Heart right ventricle (tissue), 16 donors: ENCODE results near the gene STIM2. TPM values are rescaled to one million over a fixed set of nuclear protein-coding genes. Genes with fewer than 3 reads are reported as not detected.
A peak's percentile ranks its signal among the peaks of the same experiment; 100 is the strongest.

Experiments
- ATAC-seq, 8 donors: fragments of 200-7000 bp; cut with Tn5 transposase; one replicate each; pipeline ENCODE4 v1.9.1; 2020; ENCODE audit warnings: mild to moderate bottlenecking in 8 of 8, moderate library complexity in 8 of 8, moderate number of reproducible peaks in 1 of 8
- DNase-seq, 2 donors: peaks; one replicate each; pipeline ENCODE4 v3.0.0-alpha.2; 2020
- H3K27ac ChIP-seq, 10 donors: fragments of 200-600 bp; sonication (generic) in 2 of 10; one replicate each; pipeline versions ENCODE4 v1.5.0 to v1.8.0; 2020 to 2022; ENCODE audit warnings: mild to moderate bottlenecking in 3 of 10
- H3K27me3 ChIP-seq, 7 donors: fragments of 200-600 bp; one replicate each; pipeline ENCODE4 v1.8.0; 2021 to 2022; ENCODE audit warnings: mild to moderate bottlenecking in 2 of 7
- H3K36me3 ChIP-seq, 9 donors: fragments of 200-600 bp; sonication (generic) in 1 of 9; one replicate each; pipeline versions ENCODE4 v1.5.0 to v1.8.0; 2020 to 2022; ENCODE audit warnings: mild to moderate bottlenecking in 2 of 9
- H3K4me1 ChIP-seq, 9 donors: fragments of 200-600 bp; sonication (generic) in 1 of 9; one replicate each; pipeline versions ENCODE4 v1.5.0 to v1.8.0; 2020 to 2022; ENCODE audit warnings: mild to moderate bottlenecking in 4 of 9
- H3K4me3 ChIP-seq, 10 donors: fragments of 200-600 bp; sonication (generic) in 2 of 10; one replicate each; pipeline versions ENCODE4 v1.5.0 to v1.8.0; 2020 to 2022; ENCODE audit warnings: mild to moderate bottlenecking in 7 of 10, moderate library complexity in 2 of 10
- H3K9me3 ChIP-seq, 11 donors: fragments of 200-600 bp in 10 of 11; sonication (generic) in 2 of 11; one replicate each; pipeline versions ENCODE4 v1.5.0 to v1.8.0; 2013 to 2022; ENCODE audit warnings: mild to moderate bottlenecking in 2 of 11, control low read depth in 1 of 11, moderate library complexity in 1 of 11
- WGBS, 2 donors: extraction: QIAGEN DNeasy Blood & Tissue Kit; methylation state at CpG; one replicate each; pipeline ENCODE4 v1.1.7; 2013; ENCODE audit warnings: inconsistent platforms in 1 of 2; 5-methylcytosine and 5-hydroxymethylcytosine counted together
- intact Hi-C, 10 donors: fragments of 100-400 bp; cut with DNase I; formaldehyde crosslinking; loops; one replicate each; pipeline versions ENCODE4 v1.11.1 to v1.14.2; 2022
- polyA plus RNA-seq, 2 donors: library from polyadenylated mRNA; stranded (reverse); fragments of 200-250 nt; gene quantifications; one replicate each; pipeline ENCODE4 v1.2.3, GENCODE V29; 2013
- total RNA-seq, 10 donors: library from RNA; stranded (reverse); fragmentation: NEBNext Ultra II Directional in 3 of 10; extraction: Animal tissue kit (Norgen Biotek cat#: 25700) in 3 of 10; gene quantifications; one replicate each; pipeline versions ENCODE4 v1.2.1 to v1.2.4, GENCODE V29; 2021 to 2023
- TF ChIP-seq, protein P1 (sequence below), 9 donors: fragments of 200-600 bp; sonication (generic) in 2 of 9; IDR thresholded peaks; one replicate each; pipeline versions ENCODE4 v1.5.0 to v1.8.0; 2021 to 2022; ENCODE audit warnings: antibody characterized with exemption in 9 of 9, mild to moderate bottlenecking in 5 of 9, moderate library complexity in 1 of 9
- donor health status: Arrhythmogenic right ventricular cardiomyopathy.
- donor health status: ischemic (EF 13 %, LVEDD 7.1; RV severe dilation, severe dysfunction).
- donor health status: healthy with polysubstance abuse.
- donor health status: DM: no; HTN: yes; CAD: no.
- donor health status: DM: no; HTN: no; CAD: no.
- donor health status: ischemic (EF 25% LVEDD 6.9; RV normal size, moderate dysfunction).
- donor health status: ischemic (EF 25% LVEDD 5.7; RV mildly dilated, moderate dysfunction).
- donor health status: healthy.
- donor health status: DM: yes; HTN: yes; CAD: no.
- donor health status: Ischemic cardiomyopathy.
- donor health status: ischemic (EF 35%, LVEDD 5.7; RV mildly dilated, moderate dysfunction).
- donor health status: nonischemic (EF 11% LVEDD 7.7; RV severe dilation, severe dysfunction).
- donor health status: DM: yes; HTN: yes; CAD: no.
- donor health status: PGD.
- donor health status: ischemic (EF 29% LVEDD 5.4; RV normal size, mild dysfunction).
- donor health status: nonischemic (EF 23%, LVEDD 6.1; RV moderate dilation, normal function).

Gene STIM2
- total and polyA plus RNA-seq, 12 donors = 5.2 to 13.5 (median 9.6) TPM

DNA sequence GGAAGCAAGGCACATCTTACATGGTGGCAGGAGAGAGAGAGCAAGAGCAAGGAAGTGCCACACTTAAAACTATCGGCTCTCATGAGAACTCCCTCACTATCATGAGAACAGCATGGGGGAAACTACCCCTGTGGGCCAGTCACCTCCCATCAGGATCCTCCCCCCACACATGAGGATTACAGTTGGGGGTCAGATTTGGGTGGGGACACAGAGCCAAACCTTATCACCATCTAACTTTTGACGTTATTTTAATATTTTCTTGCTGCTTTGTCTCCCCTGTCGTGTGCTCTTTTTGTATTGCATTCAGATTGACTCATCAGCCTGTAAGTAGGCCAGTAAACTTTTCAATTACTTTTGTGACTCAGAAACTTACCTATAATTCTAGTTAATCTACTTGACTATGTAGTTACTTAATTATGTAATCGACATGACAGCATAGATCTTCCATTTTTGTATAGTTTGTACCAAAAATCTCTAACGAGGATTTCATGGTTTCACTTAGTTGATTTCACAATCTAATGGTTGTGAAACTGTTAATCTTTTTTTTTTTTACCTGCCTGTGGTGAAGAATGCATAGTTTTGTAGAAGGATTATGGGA, 18.3 kb downstream of the STIM2 start:
- 82 to 92% methylated on average over 5 of the region's 5 CpGs for WGBS, 2 donors
- H3K4me1 ChIP-seq = peaks cover 0 to 22% (median 4%) of the 10 kb centered on the region in 9 donors
- H3K27ac ChIP-seq = peak overlapping the region in 1 of 10 donors; percentile 11
- no peak for DNase-seq
- H3K9me3 ChIP-seq = no peaks in the 10 kb centered on the region
- no peaks in the 10 kb centered on the region for H3K36me3 ChIP-seq
- ATAC-seq = no peak
- H3K4me3 ChIP-seq = no peak overlapping the region
- intact Hi-C loops = no loop called here
- TF ChIP-seq, protein P1, sequence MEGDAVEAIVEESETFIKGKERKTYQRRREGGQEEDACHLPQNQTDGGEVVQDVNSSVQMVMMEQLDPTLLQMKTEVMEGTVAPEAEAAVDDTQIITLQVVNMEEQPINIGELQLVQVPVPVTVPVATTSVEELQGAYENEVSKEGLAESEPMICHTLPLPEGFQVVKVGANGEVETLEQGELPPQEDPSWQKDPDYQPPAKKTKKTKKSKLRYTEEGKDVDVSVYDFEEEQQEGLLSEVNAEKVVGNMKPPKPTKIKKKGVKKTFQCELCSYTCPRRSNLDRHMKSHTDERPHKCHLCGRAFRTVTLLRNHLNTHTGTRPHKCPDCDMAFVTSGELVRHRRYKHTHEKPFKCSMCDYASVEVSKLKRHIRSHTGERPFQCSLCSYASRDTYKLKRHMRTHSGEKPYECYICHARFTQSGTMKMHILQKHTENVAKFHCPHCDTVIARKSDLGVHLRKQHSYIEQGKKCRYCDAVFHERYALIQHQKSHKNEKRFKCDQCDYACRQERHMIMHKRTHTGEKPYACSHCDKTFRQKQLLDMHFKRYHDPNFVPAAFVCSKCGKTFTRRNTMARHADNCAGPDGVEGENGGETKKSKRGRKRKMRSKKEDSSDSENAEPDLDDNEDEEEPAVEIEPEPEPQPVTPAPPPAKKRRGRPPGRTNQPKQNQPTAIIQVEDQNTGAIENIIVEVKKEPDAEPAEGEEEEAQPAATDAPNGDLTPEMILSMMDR (IDR thresholded peaks at IDR 0.05) = no peak
- H3K27me3 ChIP-seq = no peaks in the 10 kb centered on the region

DNA sequence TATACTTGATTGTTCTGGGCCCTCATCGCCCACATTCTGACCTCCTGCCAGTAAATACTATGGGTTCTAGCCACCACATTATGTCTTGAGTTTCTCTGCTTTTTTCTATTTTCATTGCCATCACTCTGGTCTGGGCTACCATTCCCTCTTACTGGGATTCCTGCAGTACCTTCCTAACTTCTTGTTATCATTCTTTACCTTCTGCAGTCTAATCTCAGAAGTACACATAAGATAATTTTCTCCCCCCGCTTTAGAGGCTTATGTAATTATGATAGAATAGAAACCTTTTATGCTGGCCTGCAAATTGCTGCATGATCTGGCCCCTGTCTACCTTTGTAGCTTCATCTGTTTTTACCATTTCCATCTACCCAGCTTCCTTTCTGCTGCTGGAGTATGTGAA, 19.2 kb downstream of the STIM2 start:
- DNase-seq = no peak
- WGBS, 2 donors = 66 to 71% methylated on average over 2 of the region's 2 CpGs
- peak overlapping the region in 1 of 10 donors; percentile 9 for H3K27ac ChIP-seq
- no peaks in the 10 kb centered on the region for H3K36me3 ChIP-seq
- no peak for ATAC-seq
- H3K27me3 ChIP-seq = no peaks in the 10 kb centered on the region
- TF ChIP-seq, protein P1 (IDR thresholded peaks at IDR 0.05) = no peak
- intact Hi-C loops = no loop called here
- H3K9me3 ChIP-seq = no peaks in the 10 kb centered on the region
- H3K4me3 ChIP-seq = no peak overlapping the region
- H3K4me1 ChIP-seq = peaks cover 0 to 31% (median 9%) of the 10 kb centered on the region in 9 donors

DNA sequence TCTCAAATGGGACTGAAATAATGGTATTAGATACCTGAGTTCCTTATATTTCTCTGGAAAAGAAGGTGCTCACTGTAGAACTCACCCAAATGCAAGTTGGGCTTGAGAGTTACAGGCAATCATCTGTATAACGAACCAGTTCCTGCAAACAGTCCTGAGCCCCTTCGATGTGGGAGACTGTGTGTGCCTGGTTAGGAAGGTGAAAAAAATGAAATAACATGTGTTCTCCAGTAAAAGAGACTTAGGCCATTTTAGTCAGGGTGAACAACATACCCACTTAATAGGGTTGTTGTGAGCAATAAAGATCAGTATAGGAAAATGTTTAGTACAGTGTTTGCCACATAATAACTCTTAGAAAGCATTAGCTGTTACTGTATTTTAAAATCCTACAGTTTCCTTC, 23.4 kb downstream of the STIM2 start:
- WGBS, 2 donors = 48 to 56% methylated on average over 2 of the region's 2 CpGs
- Histone ChIP-seq H3K9me3 (no peaks in the 10 kb centered on the region), H3K4me1 (peaks cover 0 to 60% (median 13%) of the 10 kb centered on the region in 9 donors), H3K27me3 (no peaks in the 10 kb centered on the region), H3K27ac (peak overlapping the region in 1 of 10 donors; percentile 86), H3K4me3 (no peak overlapping the region), H3K36me3 (no peaks in the 10 kb centered on the region)
- DNase-seq (no peak), ATAC-seq (no peak)
- intact Hi-C loops = no loop called here
- TF ChIP-seq, protein P1 (IDR thresholded peaks at IDR 0.05) = no peak

DNA sequence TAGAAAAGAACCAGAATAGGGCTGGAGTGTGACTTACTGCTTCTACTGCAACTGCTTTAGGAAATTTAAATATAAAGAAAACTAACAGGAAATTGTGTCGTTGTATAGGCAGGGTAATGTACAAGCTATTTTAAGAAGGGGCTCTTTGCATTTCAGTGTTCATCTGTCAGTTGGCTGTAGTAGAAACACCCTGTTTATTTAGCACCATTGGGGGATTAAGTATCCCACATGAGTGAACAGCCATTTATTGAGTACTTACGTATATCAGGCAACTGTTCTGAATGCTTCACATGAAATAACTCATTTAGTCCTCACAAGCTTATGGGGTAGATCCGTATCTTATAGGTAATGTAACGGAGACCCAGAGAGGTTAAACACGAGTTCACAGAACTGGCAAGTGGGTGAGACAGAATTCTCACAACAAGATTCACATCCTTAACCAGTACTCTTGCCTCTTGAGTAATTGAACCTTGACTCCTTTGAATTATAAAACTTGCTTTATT, 23.9 kb downstream of the STIM2 start:
- H3K4me3 ChIP-seq = no peak overlapping the region
- TF ChIP-seq, protein P1 (IDR thresholded peaks at IDR 0.05) = no peak
- H3K9me3 ChIP-seq = no peaks in the 10 kb centered on the region
- peaks cover 0 to 56% (median 13%) of the 10 kb centered on the region in 9 donors for H3K4me1 ChIP-seq
- DNase-seq (no peak), ATAC-seq (no peak)
- H3K36me3 ChIP-seq = no peaks in the 10 kb centered on the region
- intact Hi-C loops = no loop called here
- no peaks in the 10 kb centered on the region for H3K27me3 ChIP-seq
- H3K27ac ChIP-seq = peak overlapping the region in 1 of 10 donors; percentile 86
- 68 to 76% methylated on average over 5 of the region's 5 CpGs for WGBS, 2 donors
